Heart left ventricle (tissue), 13 donors: ENCODE measurements around the gene FAM149B1.

Experiments
- POLR2A ChIP-seq, 2 donors: fragments of 450-650 bp; IDR thresholded peaks; one replicate each; pipeline ENCODE4 v1.6.1; 2017; ENCODE audit warnings: antibody characterized with exemption in 2 of 2, mild to moderate bottlenecking in 2 of 2, moderate library complexity in 2 of 2
- TF ChIP-seq, protein P1 (sequence below), 12 donors: fragments of 200-600 bp; sonication (generic) in 4 of 12; IDR thresholded peaks; one replicate each; pipeline versions ENCODE4 v1.5.0 to v1.8.0; 2018 to 2022; ENCODE audit warnings: antibody characterized with exemption in 12 of 12, mild to moderate bottlenecking in 5 of 12
- donor health status: ischemic (EF 13 %, LVEDD 7.1; RV severe dilation, severe dysfunction).
- donor health status: DM: no; HTN: yes; CAD: no.
- donor health status: DM: no; HTN: no; CAD: no.
- donor health status: ischemic (EF 25% LVEDD 6.9; RV normal size, moderate dysfunction).
- donor health status: ischemic (EF 25% LVEDD 5.7; RV mildly dilated, moderate dysfunction).
- donor health status: ischemic (EF 35%, LVEDD 5.7; RV mildly dilated, moderate dysfunction).
- donor health status: nonischemic (EF 11% LVEDD 7.7; RV severe dilation, severe dysfunction).
- donor health status: DM: yes; HTN: yes; CAD: no.
- donor health status: PGD.
- donor health status: ischemic (EF 29% LVEDD 5.4; RV normal size, mild dysfunction).
- donor health status: nonischemic (EF 23%, LVEDD 6.1; RV moderate dilation, normal function).

DNA sequence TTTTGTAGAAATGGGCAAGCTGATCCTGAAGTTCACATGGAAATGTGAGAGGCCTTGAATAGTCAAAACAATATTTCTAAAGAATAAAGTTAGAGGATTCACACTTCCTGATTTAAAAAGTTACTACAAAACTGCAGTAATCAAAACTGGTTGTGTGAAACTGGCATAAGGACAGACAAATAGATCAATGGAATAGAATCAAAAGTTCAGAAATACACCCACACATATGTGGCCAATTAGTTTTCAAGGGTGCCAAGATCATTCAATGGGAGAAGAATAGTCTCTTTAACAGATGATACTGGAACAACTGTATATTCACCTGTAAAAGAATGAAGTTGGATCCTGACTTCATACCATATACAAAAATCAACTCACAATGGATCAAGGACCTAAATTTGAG lies 51.5 kb downstream of the FAM149B1 start:
- TF ChIP-seq, protein P1, sequence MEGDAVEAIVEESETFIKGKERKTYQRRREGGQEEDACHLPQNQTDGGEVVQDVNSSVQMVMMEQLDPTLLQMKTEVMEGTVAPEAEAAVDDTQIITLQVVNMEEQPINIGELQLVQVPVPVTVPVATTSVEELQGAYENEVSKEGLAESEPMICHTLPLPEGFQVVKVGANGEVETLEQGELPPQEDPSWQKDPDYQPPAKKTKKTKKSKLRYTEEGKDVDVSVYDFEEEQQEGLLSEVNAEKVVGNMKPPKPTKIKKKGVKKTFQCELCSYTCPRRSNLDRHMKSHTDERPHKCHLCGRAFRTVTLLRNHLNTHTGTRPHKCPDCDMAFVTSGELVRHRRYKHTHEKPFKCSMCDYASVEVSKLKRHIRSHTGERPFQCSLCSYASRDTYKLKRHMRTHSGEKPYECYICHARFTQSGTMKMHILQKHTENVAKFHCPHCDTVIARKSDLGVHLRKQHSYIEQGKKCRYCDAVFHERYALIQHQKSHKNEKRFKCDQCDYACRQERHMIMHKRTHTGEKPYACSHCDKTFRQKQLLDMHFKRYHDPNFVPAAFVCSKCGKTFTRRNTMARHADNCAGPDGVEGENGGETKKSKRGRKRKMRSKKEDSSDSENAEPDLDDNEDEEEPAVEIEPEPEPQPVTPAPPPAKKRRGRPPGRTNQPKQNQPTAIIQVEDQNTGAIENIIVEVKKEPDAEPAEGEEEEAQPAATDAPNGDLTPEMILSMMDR (IDR thresholded peaks at IDR 0.05) = no peak
- no peak for TF ChIP-seq POLR2A (IDR thresholded peaks at IDR 0.05)
